ENCODE data around the gene NHS. TPM values are rescaled to one million over a fixed set of nuclear protein-coding genes. Genes with fewer than 3 reads are reported as not detected.

NHS gene
- total RNA-seq, 1 donor, result 10.5 TPM

GRCh38 chrX:17531500-17531899, 156.5 kb downstream of the NHS start:
- H3K27me3 ChIP-seq (ENCODE audit: insufficient read depth, low read length), result no peaks in the 10 kb centered on the region
- TF ChIP-seq CTCF (IDR thresholded peaks at IDR 0.05; ENCODE audit: extremely low read depth, low read depth, low read length), result no peak
- DNase-seq (ENCODE audit: insufficient read length, low spot score, missing footprints), result peak; percentile 35
- H3K4me3 ChIP-seq (ENCODE audit: insufficient read depth, low read length), result no peak overlapping the region
- H3K79me2 ChIP-seq (ENCODE audit: insufficient read depth, low read length), result peaks cover 7% of the 10 kb centered on the region
- peaks cover 28% of the 10 kb centered on the region for H3K4me1 ChIP-seq (ENCODE audit: insufficient read depth, low read length)
- H3K9me3 ChIP-seq (ENCODE audit: low read depth, low read length), result no peaks in the 10 kb centered on the region
- no peak overlapping the region for H3K4me2 ChIP-seq (ENCODE audit: insufficient read depth, low read length)
- H3K36me3 ChIP-seq (ENCODE audit: insufficient read depth, low read length), result no peaks in the 10 kb centered on the region
- H2AFZ ChIP-seq (ENCODE audit: low read length), result no peak overlapping the region
- H4K20me1 ChIP-seq (ENCODE audit: insufficient read depth, low read length), result no peaks in the 10 kb centered on the region
- no peak overlapping the region for H3K27ac ChIP-seq (ENCODE audit: low read depth, low read length)

GRCh38 chrX:17535229-17535628, 160.2 kb downstream of the NHS start:
- Histone ChIP-seq H3K79me2 (ENCODE audit: insufficient read depth, low read length) (no peaks in the 10 kb centered on the region), H3K4me2 (ENCODE audit: insufficient read depth, low read length) (no peak overlapping the region), H3K27me3 (ENCODE audit: insufficient read depth, low read length) (no peaks in the 10 kb centered on the region), H3K4me3 (ENCODE audit: insufficient read depth, low read length) (no peak overlapping the region), H3K9me3 (ENCODE audit: low read depth, low read length) (no peaks in the 10 kb centered on the region), H3K36me3 (ENCODE audit: insufficient read depth, low read length) (no peaks in the 10 kb centered on the region), H3K4me1 (ENCODE audit: insufficient read depth, low read length) (no peaks in the 10 kb centered on the region), H4K20me1 (ENCODE audit: insufficient read depth, low read length) (no peaks in the 10 kb centered on the region), H3K27ac (ENCODE audit: low read depth, low read length) (no peak overlapping the region), H2AFZ (ENCODE audit: low read length) (no peak overlapping the region)
- peak; percentile 54 for TF ChIP-seq CTCF (IDR thresholded peaks at IDR 0.05; ENCODE audit: extremely low read depth, low read depth, low read length)
- DNase-seq (ENCODE audit: insufficient read length, low spot score, missing footprints), result peak; percentile 29

- H3K36me3 ChIP-seq (ENCODE audit: insufficient read depth, low read length), result no peaks in the 10 kb centered on the region
- no peak for TF ChIP-seq CTCF (IDR thresholded peaks at IDR 0.05; ENCODE audit: extremely low read depth, low read depth, low read length)
- no peak overlapping the region for H3K27ac ChIP-seq (ENCODE audit: low read depth, low read length)
- no peak for DNase-seq (ENCODE audit: insufficient read length, low spot score, missing footprints)
- no peak overlapping the region for H3K4me3 ChIP-seq (ENCODE audit: insufficient read depth, low read length)
- H3K9me3 ChIP-seq (ENCODE audit: low read depth, low read length), result no peaks in the 10 kb centered on the region
- H3K27me3 ChIP-seq (ENCODE audit: insufficient read depth, low read length), result no peaks in the 10 kb centered on the region
- H2AFZ ChIP-seq (ENCODE audit: low read length), result no peak overlapping the region
- no peaks in the 10 kb centered on the region for H4K20me1 ChIP-seq (ENCODE audit: insufficient read depth, low read length)
- no peak overlapping the region for H3K4me2 ChIP-seq (ENCODE audit: insufficient read depth, low read length)
- H3K79me2 ChIP-seq (ENCODE audit: insufficient read depth, low read length), result no peaks in the 10 kb centered on the region
- no peaks in the 10 kb centered on the region for H3K4me1 ChIP-seq (ENCODE audit: insufficient read depth, low read length)
Observed at GRCh38 chrX:17537723-17538243, 162.8 kb downstream of the NHS start.

GRCh38 chrX:17542123-17542522, 167.1 kb downstream of the NHS start:
- no peak overlapping the region for H3K27ac ChIP-seq (ENCODE audit: low read depth, low read length)
- TF ChIP-seq CTCF (IDR thresholded peaks at IDR 0.05; ENCODE audit: extremely low read depth, low read depth, low read length), result no peak

More at GRCh38 chrX:17542123-17542522, 167.1 kb downstream of the NHS start:
- Histone ChIP-seq H3K9me3 (ENCODE audit: low read depth, low read length) (no peaks in the 10 kb centered on the region), H3K79me2 (ENCODE audit: insufficient read depth, low read length) (no peaks in the 10 kb centered on the region), H3K4me1 (ENCODE audit: insufficient read depth, low read length) (no peaks in the 10 kb centered on the region), H3K4me2 (ENCODE audit: insufficient read depth, low read length) (no peak overlapping the region), H3K27me3 (ENCODE audit: insufficient read depth, low read length) (no peaks in the 10 kb centered on the region), H2AFZ (ENCODE audit: low read length) (no peak overlapping the region), H4K20me1 (ENCODE audit: insufficient read depth, low read length) (no peaks in the 10 kb centered on the region), H3K36me3 (ENCODE audit: insufficient read depth, low read length) (no peaks in the 10 kb centered on the region), H3K4me3 (ENCODE audit: insufficient read depth, low read length) (no peak overlapping the region)
- no peak for DNase-seq (ENCODE audit: insufficient read length, low spot score, missing footprints)

Measured in osteoblast (primary cell).